NCI-H128 (cell line): Measurements from ENCODE around the gene SUPT3H.

Experiments
- DNase-seq: peaks from one replicate; lab custom pipeline; 2025; ENCODE audit not compliant: unreplicated experiment; lab: John Stamatoyannopoulos, UW

The SUPT3H gene

GRCh38 chr6:44806656-44807055 lies 571.1 kb downstream of the SUPT3H start:
- no peak for DNase-seq

- DNase-seq: no peak
These were observed 572.4 kb downstream of the SUPT3H start for GRCh38 chr6:44805238-44805846.

- no peak for DNase-seq
These were observed 573.1 kb downstream of the SUPT3H start for GRCh38 chr6:44804546-44805159.

- no peak for DNase-seq
These were observed 573.7 kb downstream of the SUPT3H start for GRCh38 chr6:44804016-44804415.

- no peak for DNase-seq
These were observed 576.7 kb downstream of the SUPT3H start for GRCh38 chr6:44800784-44801592.

- DNase-seq: peak; percentile 39
These were observed 577.5 kb downstream of the SUPT3H start for GRCh38 chr6:44800171-44800783.

GRCh38 chr6:44797746-44798145 lies 580.0 kb downstream of the SUPT3H start:
- no peak for DNase-seq

GRCh38 chr6:44795326-44795725 lies 582.4 kb downstream of the SUPT3H start:
- DNase-seq: no peak

GRCh38 chr6:44789806-44790205 lies 587.9 kb downstream of the SUPT3H start:
- no peak for DNase-seq

GRCh38 chr6:44789061-44789460 lies 588.7 kb downstream of the SUPT3H start:
- no peak for DNase-seq

GRCh38 chr6:44788387-44788981 lies 589.2 kb downstream of the SUPT3H start:
- DNase-seq: no peak

GRCh38 chr6:44787254-44787834 lies 590.4 kb downstream of the SUPT3H start:
- DNase-seq: no peak

GRCh38 chr6:44785130-44785529 lies 592.6 kb downstream of the SUPT3H start:
- DNase-seq: no peak

GRCh38 chr6:44784195-44784594 lies 593.5 kb downstream of the SUPT3H start:
- DNase-seq: no peak

- DNase-seq: no peak
These were observed 594.8 kb downstream of the SUPT3H start for GRCh38 chr6:44782892-44783291.

GRCh38 chr6:44781912-44782597 lies 595.7 kb downstream of the SUPT3H start:
- no peak for DNase-seq

- DNase-seq: no peak
These were observed 597.6 kb downstream of the SUPT3H start for GRCh38 chr6:44780161-44780560.

- no peak for DNase-seq
These were observed 598.5 kb downstream of the SUPT3H start for GRCh38 chr6:44779130-44779826.
